Adrenal gland (tissue), 12 donors: ENCODE results near the gene NEDD8. TPM values are rescaled to one million over a fixed set of nuclear protein-coding genes. Genes with fewer than 3 reads are reported as not detected.
A peak's percentile ranks its signal among the peaks of the same experiment; 100 is the strongest.

ENCODE experiments used
- DNase-seq, 7 donors: peaks; one replicate each; pipeline ENCODE4 v3.0.0-alpha.2; 2019 to 2020
- H3K27ac ChIP-seq, 5 donors: fragments of 200-600 bp; sonication (generic) in 4 of 5; 1 replicate in 3 of 5; 2 replicates in 2 of 5; pipeline versions ENCODE4 v1.5.1 to v1.8.0; 2016 to 2020; ENCODE audit warnings: mild to moderate bottlenecking in 1 of 5
- H3K27me3 ChIP-seq: fragments of 200-600 bp; 2 replicates; pipeline ENCODE4 v1.8.0; 2021
- H3K36me3 ChIP-seq, 2 donors: fragments of 200-600 bp; replicated peaks in 1 of 2; 1 replicate in 1 of 2; 2 replicates in 1 of 2; pipeline versions ENCODE4 v1.5.1 to v1.8.0; 2018 to 2022
- H3K4me1 ChIP-seq, 2 donors: fragments of 200-600 bp; replicated peaks in 1 of 2; 1 replicate in 1 of 2; 2 replicates in 1 of 2; pipeline versions ENCODE4 v1.5.1 to v1.8.0; 2018 to 2021
- H3K4me3 ChIP-seq, 4 donors: fragments of 200-600 bp; sonication (generic) in 3 of 4; one replicate each; pipeline ENCODE4 v1.5.1; 2016 to 2018
- H3K9me3 ChIP-seq, 3 donors: fragments of 200-600 bp; sonication (generic) in 1 of 3; replicated peaks in 1 of 3; 1 replicate in 2 of 3; 2 replicates in 1 of 3; pipeline versions ENCODE4 v1.5.1 to v1.8.0; 2016 to 2021
- CTCF ChIP-seq, 6 experiments: fragments of 450-650 bp in 4 of 6; fragments of 200-600 bp in 2 of 6; sonication (generic) in 1 of 6; IDR thresholded peaks; 1 replicate in 5 of 6; 2 replicates in 1 of 6; pipeline versions ENCODE4 v1.5.1 to v1.8.0; 2016 to 2021; ENCODE audit warnings: antibody characterized with exemption in 6 of 6, mild to moderate bottlenecking in 2 of 6, moderate library complexity in 1 of 6
- POLR2A ChIP-seq, 2 donors: fragments of 450-650 bp; IDR thresholded peaks; one replicate each; pipeline ENCODE4 v1.6.1; 2017; ENCODE audit warnings: antibody characterized with exemption in 2 of 2, mild to moderate bottlenecking in 2 of 2, moderate library complexity in 1 of 2
- WGBS, 4 donors: extraction: QIAGEN DNeasy Blood & Tissue Kit in 2 of 4; methylation state at CpG; one replicate each; pipeline versions ENCODE4 v1.1.5 to v1.1.7; 2013 to 2017; 5-methylcytosine and 5-hydroxymethylcytosine counted together
- intact Hi-C, 2 donors: fragments of 100-400 bp; cut with DNase I; formaldehyde crosslinking; loops; one replicate each; pipeline versions ENCODE4 v1.14.1 to v1.15.0; 2022 to 2023
- polyA plus RNA-seq, 3 donors: library from polyadenylated mRNA; stranded (reverse); fragments of 200-250 nt in 2 of 3; fragments of 350-450 nt in 1 of 3; fragmentation: Illumina TruSeq in 1 of 3; extraction: RNeasy Lipid Tissue Mini Kit (QIAGEN cat#74804) in 1 of 3; gene quantifications; one replicate each; pipeline ENCODE4 v1.2.3, GENCODE V29; 2013 to 2014
- total RNA-seq, 9 donors: library from RNA; depleted of rRNA in 4 of 9; stranded (reverse); fragments of >200 nt in 4 of 9; fragments of 120-200 nt in 1 of 9; fragmentation: NEBNext Ultra II Directional in 1 of 9; extraction: Animal tissue kit (Norgen Biotek cat#: 25700) in 1 of 9; gene quantifications; one replicate each; pipeline versions ENCODE4 v1.1.0 to v1.2.4, GENCODE V29; 2013 to 2023
- donor health status: healthy with polysubstance abuse.
- donor health status: Bipolar disorder and iron deficiency.
- donor health status: DM: yes; HTN: yes; CAD: no.
- donor health status: DM: no; HTN: no; CAD: no.
- donor health status: DM: no; HTN: no; CAD: no.
- donor health status: DM: yes; HTN: yes; CAD: no.

Gene NEDD8
- total and polyA plus RNA-seq, 12 donors: 136 to 454 (median 216) TPM

GRCh38 chr14:24251880-24252288 lies 19.7 kb upstream of the NEDD8 start:
- intact Hi-C loops: no loop called here
- DNase-seq: no peak

GRCh38 chr14:24250354-24250753 lies 18.2 kb upstream of the NEDD8 start:
- TF ChIP-seq POLR2A (IDR thresholded peaks at IDR 0.05) (no peak), CTCF (IDR thresholded peaks at IDR 0.05) (no peak)
- Histone ChIP-seq H3K4me3 (no peak overlapping the region), H3K27ac (no peak overlapping the region), H3K4me1 (no peaks in the 10 kb centered on the region), H3K27me3 (no peaks in the 10 kb centered on the region), H3K36me3 (no peaks in the 10 kb centered on the region), H3K9me3 (no peaks in the 10 kb centered on the region)
- intact Hi-C loops: no loop called here
- 57 to 72% (median 62%) methylated on average over 4 of the region's 4 CpGs for WGBS, 4 donors
- DNase-seq: no peak

More at GRCh38 chr14:24251880-24252288, 19.7 kb upstream of the NEDD8 start:
- TF ChIP-seq POLR2A (IDR thresholded peaks at IDR 0.05): no peak
- TF ChIP-seq CTCF (IDR thresholded peaks at IDR 0.05): no peak
- Histone ChIP-seq H3K36me3 (no peaks in the 10 kb centered on the region), H3K4me3 (no peak overlapping the region), H3K9me3 (no peaks in the 10 kb centered on the region), H3K27me3 (no peaks in the 10 kb centered on the region), H3K4me1 (no peaks in the 10 kb centered on the region), H3K27ac (no peak overlapping the region)
- 91 to 100% (median 98%) methylated on average over 1 of the region's 1 CpG for WGBS, 4 donors

GRCh38 chr14:24249230-24250021 lies 17.3 kb upstream of the NEDD8 start:
- Histone ChIP-seq H3K27me3 (no peaks in the 10 kb centered on the region), H3K4me1 (no peaks in the 10 kb centered on the region), H3K27ac (no peak overlapping the region), H3K36me3 (no peaks in the 10 kb centered on the region), H3K4me3 (no peak overlapping the region), H3K9me3 (no peaks in the 10 kb centered on the region)
- no peak for DNase-seq
- intact Hi-C loops: loop anchor here in 1 of 2 donors (10.0 kb wide), 1 partner anchor 55 kb away; the partner anchor contains the start of gene CIDEB
- whole genome bisulfite sequencing, 4 donors: 64 to 76% (median 71%) methylated on average over 10 to 13 of the region's 13 CpGs
- no peak for TF ChIP-seq POLR2A (IDR thresholded peaks at IDR 0.05)
- no peak for TF ChIP-seq CTCF (IDR thresholded peaks at IDR 0.05)

- 63 to 73% (median 65%) methylated on average over 7 of the region's 7 CpGs for WGBS, 4 donors
- Histone ChIP-seq H3K27ac (no peak overlapping the region), H3K36me3 (no peaks in the 10 kb centered on the region), H3K27me3 (no peaks in the 10 kb centered on the region), H3K4me3 (no peak overlapping the region), H3K9me3 (no peaks in the 10 kb centered on the region), H3K4me1 (peaks cover 0 to 4% of the 10 kb centered on the region in 2 donors)
- peak in 1 of 7 donors; percentile 2 for DNase-seq
- intact Hi-C loops: loop anchor here in 1 of 2 donors (10.0 kb wide), 1 partner anchor 57 kb away; the partner anchor contains the start of gene CIDEB
- TF ChIP-seq CTCF (IDR thresholded peaks at IDR 0.05) (no peak), POLR2A (IDR thresholded peaks at IDR 0.05) (no peak)
Observed at GRCh38 chr14:24247422-24247821, 15.3 kb upstream of the NEDD8 start.
